ENCODE results near the gene SMO.
A peak's percentile ranks its signal among the peaks of the same experiment; 100 is the strongest.
"Not testable (repeated sequence)": the region's sequence is repeated elsewhere in the genome, so short reads cannot be mapped to it uniquely, and the experiment has no call there.

The SMO gene

GRCh38 chr7:129218514-129219062 is 30.2 kb downstream of the SMO start:
- ChIA-PET CTCF (interaction anchor here (0.5 to 3.0 kb wide), 21 partner anchors 9 to 425 kb away, joined by 3 to 21 read pairs (median 4); no protein-coding TSS in a partner anchor), POLR2A (interaction anchor here (1.3 kb wide), 1 partner anchor 79 kb away, joined by 4 read pairs; no protein-coding TSS in a partner anchor)
- peak; percentile 77 for DNase-seq (ENCODE audit: extremely low spot score)
- no peak for TF ChIP-seq TARDBP (IDR thresholded peaks at IDR 0.05)
- peak; percentile 39; the same call in 1 of the 2 replicates for TF ChIP-seq ZNF384 (IDR thresholded peaks at IDR 0.05)

- not testable (repeated sequence) for DNase-seq (ENCODE audit: extremely low spot score)
- ChIA-PET CTCF (interaction anchor here (0.6 to 3.0 kb wide), 17 partner anchors 9 to 424 kb away, joined by 3 to 21 read pairs (median 4); no protein-coding TSS in a partner anchor), POLR2A (interaction anchor here (1.3 kb wide), 1 partner anchor 79 kb away, joined by 4 read pairs; no protein-coding TSS in a partner anchor)
Observed at GRCh38 chr7:129219166-129219565, 30.7 kb downstream of the SMO start.

DNA sequence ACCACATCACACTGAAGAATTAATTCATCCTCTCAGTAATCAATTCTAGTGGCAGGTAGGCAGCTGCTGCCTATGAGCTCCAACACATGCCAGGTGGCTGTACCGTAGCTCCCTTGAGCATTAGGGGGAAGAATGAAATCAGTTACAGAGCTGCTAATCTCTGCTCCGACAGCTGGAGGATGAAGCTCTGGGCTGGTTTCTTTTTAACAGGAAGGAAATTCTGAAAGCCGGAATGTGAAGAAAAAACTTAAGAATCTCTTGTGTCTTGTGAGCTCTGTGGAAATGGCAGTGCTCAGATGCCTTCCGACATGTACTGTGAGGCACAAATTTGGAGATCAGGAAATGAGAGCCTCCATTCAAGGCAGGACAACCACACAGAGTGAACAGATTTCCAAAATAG is 33.6 kb downstream of the SMO start:
- ChIA-PET POLR2A (no interaction called here), CTCF (interaction anchor here (0.9 kb wide), 1 partner anchor 145 kb away, joined by 4 read pairs; no protein-coding TSS in a partner anchor)
- no peak for DNase-seq (ENCODE audit: extremely low spot score)
- TF ChIP-seq CTBP1 (IDR thresholded peaks at IDR 0.05; ENCODE audit: borderline replicate concordance), result no peak
- TF ChIP-seq LEF1 (IDR thresholded peaks at IDR 0.05; ENCODE audit: borderline replicate concordance), result no peak
- TF ChIP-seq TARDBP (IDR thresholded peaks at IDR 0.05), result no peak
- TF ChIP-seq ELF4 (IDR thresholded peaks at IDR 0.05), result no peak
- no peak for TF ChIP-seq NFRKB (IDR thresholded peaks at IDR 0.05)
- no peak for TF ChIP-seq FOXA1 (IDR thresholded peaks at IDR 0.05)
- no peak for TF ChIP-seq PKNOX1 (IDR thresholded peaks at IDR 0.05)
- TF ChIP-seq HDGF (IDR thresholded peaks at IDR 0.05; ENCODE audit: borderline replicate concordance), result no peak
- no peak for TF ChIP-seq BHLHE40 (IDR thresholded peaks at IDR 0.05; ENCODE audit: borderline replicate concordance)

GRCh38 chr7:129224251-129225205 is 36.1 kb downstream of the SMO start, which contains the start of gene AHCYL2:
TSS of gene AHCYL2 (plus strand) at chr7:129225030.
- DNase-seq (ENCODE audit: extremely low spot score), result peak; percentile 91
- TF ChIP-seq HDGF (IDR thresholded peaks at IDR 0.05; ENCODE audit: borderline replicate concordance) (no peak), ELF4 (IDR thresholded peaks at IDR 0.05) (peak; percentile 58; the same call in 1 of the 2 replicates), BHLHE40 (IDR thresholded peaks at IDR 0.05; ENCODE audit: borderline replicate concordance) (no peak), NFRKB (IDR thresholded peaks at IDR 0.05) (no peak), ZNF384 (IDR thresholded peaks at IDR 0.05) (no peak), PKNOX1 (IDR thresholded peaks at IDR 0.05) (peak; percentile 55), LEF1 (IDR thresholded peaks at IDR 0.05; ENCODE audit: borderline replicate concordance) (no peak), ARNT (IDR thresholded peaks at IDR 0.05) (no peak), CTBP1 (IDR thresholded peaks at IDR 0.05; ENCODE audit: borderline replicate concordance) (no peak), L3MBTL2 (conservative IDR thresholded peaks at IDR 0.05) (peak; percentile 95), FOXK2 (IDR thresholded peaks at IDR 0.05) (no peak), TARDBP (IDR thresholded peaks at IDR 0.05) (peak; percentile 80), FOXA1 (IDR thresholded peaks at IDR 0.05) (no peak), SUZ12 (IDR thresholded peaks at IDR 0.05) (peak; percentile 76), FOXM1 (IDR thresholded peaks at IDR 0.05; ENCODE audit: borderline replicate concordance) (no peak), SP1 (IDR thresholded peaks at IDR 0.05) (no peak)
- POLR2A ChIA-PET, result interaction anchor here (0.6 kb wide), 2 partner anchors 9 to 18 kb away, joined by 3 to 4 read pairs; no protein-coding TSS in a partner anchor
- CTCF ChIA-PET, result interaction anchor here (0.7 to 1.0 kb wide), 2 partner anchors 61 to 370 kb away, joined by 3 read pairs; no protein-coding TSS in a partner anchor

- peak; percentile 47 for DNase-seq (ENCODE audit: extremely low spot score)
- TF ChIP-seq FOXM1 (IDR thresholded peaks at IDR 0.05; ENCODE audit: borderline replicate concordance) (0 out of 2 replicates have a peak, but pooled peaks have one; percentile 10), LEF1 (IDR thresholded peaks at IDR 0.05; ENCODE audit: borderline replicate concordance) (no peak; the same call in 1 of the 2 replicates), L3MBTL2 (conservative IDR thresholded peaks at IDR 0.05) (peak; percentile 59; the same call in 1 of the 2 replicates), ELF4 (IDR thresholded peaks at IDR 0.05) (no peak), ZNF384 (IDR thresholded peaks at IDR 0.05) (no peak)
- ChIA-PET POLR2A (interaction anchor here (0.8 kb wide), 1 partner anchor 171 kb away, joined by 4 read pairs; no protein-coding TSS in a partner anchor), CTCF (interaction anchor here (0.7 to 1.3 kb wide), 3 partner anchors 62 to 369 kb away, joined by 3 to 5 read pairs (median 3); no protein-coding TSS in a partner anchor)
Observed at GRCh38 chr7:129225206-129225930, 36.9 kb downstream of the SMO start.

DNA sequence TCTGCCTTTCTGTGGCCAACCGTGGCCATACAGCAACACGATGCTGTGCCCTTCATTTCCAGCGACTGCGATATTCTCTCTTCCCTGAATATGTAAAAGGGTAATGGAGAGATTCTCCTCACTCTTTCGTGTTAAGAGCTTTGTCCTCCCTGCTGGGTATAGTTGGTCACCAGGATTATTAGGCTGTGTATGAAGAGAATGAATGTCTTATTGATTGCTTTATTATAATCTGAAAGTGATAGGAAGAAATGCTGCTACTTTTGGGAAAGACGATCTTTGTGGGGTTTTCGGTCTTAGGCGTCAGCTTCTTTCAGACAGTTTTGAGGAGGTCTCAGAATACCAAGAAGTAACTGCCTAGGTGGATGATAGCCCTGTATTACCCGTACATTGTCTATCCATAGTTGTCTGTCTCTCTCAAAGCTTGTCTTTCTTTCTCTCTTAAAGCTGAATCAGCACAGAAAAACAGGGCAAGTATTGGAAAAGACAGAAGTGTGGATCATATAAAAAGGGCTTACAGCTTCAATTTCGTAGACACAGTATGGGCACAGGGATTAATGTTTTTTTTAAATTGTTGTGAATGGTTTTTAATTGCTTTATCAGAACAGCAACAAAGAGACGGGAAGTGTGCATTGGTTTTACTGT is 37.6 kb downstream of the SMO start:
- POLR2A ChIA-PET, result interaction anchor here (0.8 kb wide), 1 partner anchor 172 kb away, joined by 4 read pairs; no protein-coding TSS in a partner anchor
- no peak for TF ChIP-seq ELF4 (IDR thresholded peaks at IDR 0.05)
- no peak for TF ChIP-seq FOXA1 (IDR thresholded peaks at IDR 0.05)
- TF ChIP-seq CTBP1 (IDR thresholded peaks at IDR 0.05; ENCODE audit: borderline replicate concordance), result no peak
- no peak for TF ChIP-seq SP1 (IDR thresholded peaks at IDR 0.05)
- TF ChIP-seq L3MBTL2 (conservative IDR thresholded peaks at IDR 0.05), result no peak
- TF ChIP-seq FOXM1 (IDR thresholded peaks at IDR 0.05; ENCODE audit: borderline replicate concordance), result no peak
- no peak for TF ChIP-seq ZNF384 (IDR thresholded peaks at IDR 0.05)
- TF ChIP-seq ARNT (IDR thresholded peaks at IDR 0.05), result no peak
- TF ChIP-seq HDGF (IDR thresholded peaks at IDR 0.05; ENCODE audit: borderline replicate concordance), result no peak
- TF ChIP-seq SUZ12 (IDR thresholded peaks at IDR 0.05), result no peak
- no peak for DNase-seq (ENCODE audit: extremely low spot score)
- CTCF ChIA-PET, result interaction anchor here (1.3 kb wide), 1 partner anchor 117 kb away, joined by 5 read pairs; no protein-coding TSS in a partner anchor

Measured in HEK293T (cell line).